Duodenal mucosa (tissue), 2 donors: ENCODE data around the gene ARHGEF25.
"Not testable (repeated sequence)": the region's sequence is repeated elsewhere in the genome, so short reads cannot be mapped to it uniquely, and the experiment has no call there.

ENCODE experiments used
- H3K27ac ChIP-seq: one replicate; pipeline ENCODE4 v1.7.0; 2013; ENCODE audit warnings: low read depth, low read length
- H3K27me3 ChIP-seq, 2 donors: one replicate each; pipeline ENCODE4 v1.7.0; 2013; ENCODE audit warnings: low read length in 2 of 2, control low read depth in 1 of 2; ENCODE audit not compliant: insufficient read depth in 2 of 2, control insufficient read depth in 1 of 2
- H3K36me3 ChIP-seq, 2 donors: one replicate each; pipeline ENCODE4 v1.7.0; 2013; ENCODE audit warnings: low read length in 2 of 2, control low read depth in 1 of 2; ENCODE audit not compliant: insufficient read depth in 2 of 2, control insufficient read depth in 1 of 2
- H3K4me1 ChIP-seq, 2 donors: one replicate each; pipeline ENCODE4 v1.7.0; 2013; ENCODE audit warnings: low read length in 2 of 2, control low read depth in 1 of 2; ENCODE audit not compliant: insufficient read depth in 2 of 2, control insufficient read depth in 1 of 2
- H3K4me3 ChIP-seq, 2 donors: one replicate each; pipeline ENCODE4 v1.7.0; 2013; ENCODE audit warnings: low read length in 2 of 2, low read depth in 1 of 2
- H3K9ac ChIP-seq, 2 donors: one replicate each; pipeline ENCODE4 v1.7.0; 2013; ENCODE audit warnings: low read length in 2 of 2, low read depth in 1 of 2
- H3K9me3 ChIP-seq, 2 donors: one replicate each; pipeline ENCODE4 v1.7.0; 2013; ENCODE audit warnings: low read length in 2 of 2, control low read depth in 1 of 2; ENCODE audit not compliant: control insufficient read depth in 1 of 2

The ARHGEF25 gene

DNA sequence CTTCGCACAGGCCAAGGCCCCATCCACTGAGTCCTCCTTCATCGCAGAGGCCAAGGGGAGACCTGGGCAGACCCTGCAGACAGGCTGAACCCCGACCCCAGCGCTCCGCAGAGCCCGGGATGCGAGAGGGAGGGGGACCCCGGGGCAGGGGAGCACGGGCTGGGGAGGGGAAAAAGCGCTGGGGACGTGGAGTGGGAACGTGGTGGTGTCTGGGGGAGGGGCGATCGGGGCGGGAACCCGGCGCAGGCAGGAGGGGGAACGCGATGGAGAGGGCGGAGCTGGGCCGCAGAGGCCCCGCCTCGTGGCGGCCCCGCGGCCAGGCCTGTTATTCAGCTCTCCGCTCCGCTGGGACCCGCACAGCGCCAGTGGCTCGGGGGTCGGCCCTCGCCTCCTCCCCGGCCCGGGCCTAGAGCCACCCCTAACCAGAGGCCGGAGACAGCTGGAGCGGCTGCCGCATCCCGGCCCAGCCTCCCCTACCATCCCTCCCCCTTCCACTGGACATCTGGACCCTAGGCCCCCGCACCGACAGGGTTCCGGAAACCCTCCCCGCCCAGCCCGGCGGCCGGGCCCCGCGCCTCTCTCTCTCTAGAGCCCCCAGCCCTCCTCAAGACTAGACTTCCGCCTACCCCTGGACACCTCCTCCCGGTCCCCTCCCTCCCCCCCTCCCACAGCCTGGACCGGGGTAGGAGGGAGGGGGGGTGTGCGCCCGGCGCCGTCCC is at the start of gene ARHGEF25:
TSS of gene ARHGEF25 (plus strand) at position 328 of the 719 bp plus-strand sequence. CDS start 460 bp downstream, outside the sequence.
- peak within 1 kb of the TSS; percentile 57 to 61 for H3K4me3 ChIP-seq
- no peaks in the 10 kb centered on the region for H3K36me3 ChIP-seq
- H3K27me3 ChIP-seq, result peaks cover 37 to 49% of the 10 kb centered on the region in 2 donors
- H3K9me3 ChIP-seq, result no peaks in the 10 kb centered on the region
- peaks cover 0 to 8% of the 10 kb centered on the region in 2 donors for H3K4me1 ChIP-seq
- H3K9ac ChIP-seq, result peak within 1 kb of the TSS in 1 of 2 donors; percentile 23
- peak within 1 kb of the TSS; percentile 32 for H3K27ac ChIP-seq

DNA sequence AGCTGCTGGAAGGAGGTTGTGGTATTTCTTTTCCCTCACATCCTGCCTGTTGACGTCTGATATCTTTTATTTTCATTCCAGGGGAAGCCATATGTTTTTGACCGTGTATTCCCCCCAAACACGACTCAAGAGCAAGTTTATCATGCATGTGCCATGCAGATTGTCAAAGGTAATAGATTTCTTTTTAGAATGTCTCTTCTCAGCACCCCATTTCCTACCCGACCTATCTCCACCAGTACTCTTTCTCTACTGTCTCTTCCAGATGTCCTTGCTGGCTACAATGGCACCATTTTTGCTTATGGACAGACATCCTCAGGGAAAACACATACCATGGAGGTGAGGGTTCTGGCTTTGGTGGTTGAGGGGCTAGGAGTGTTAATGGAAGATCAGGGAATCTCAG is 47.9 kb upstream of the ARHGEF25 start:
- H3K4me1 ChIP-seq, result no peaks in the 10 kb centered on the region
- peaks cover 0 to 5% of the 10 kb centered on the region in 2 donors for H3K27me3 ChIP-seq
- no peaks in the 10 kb centered on the region for H3K36me3 ChIP-seq
- no peak overlapping the region for H3K4me3 ChIP-seq
- no peak overlapping the region for H3K27ac ChIP-seq
- no peak overlapping the region for H3K9ac ChIP-seq
- no peaks in the 10 kb centered on the region for H3K9me3 ChIP-seq

DNA sequence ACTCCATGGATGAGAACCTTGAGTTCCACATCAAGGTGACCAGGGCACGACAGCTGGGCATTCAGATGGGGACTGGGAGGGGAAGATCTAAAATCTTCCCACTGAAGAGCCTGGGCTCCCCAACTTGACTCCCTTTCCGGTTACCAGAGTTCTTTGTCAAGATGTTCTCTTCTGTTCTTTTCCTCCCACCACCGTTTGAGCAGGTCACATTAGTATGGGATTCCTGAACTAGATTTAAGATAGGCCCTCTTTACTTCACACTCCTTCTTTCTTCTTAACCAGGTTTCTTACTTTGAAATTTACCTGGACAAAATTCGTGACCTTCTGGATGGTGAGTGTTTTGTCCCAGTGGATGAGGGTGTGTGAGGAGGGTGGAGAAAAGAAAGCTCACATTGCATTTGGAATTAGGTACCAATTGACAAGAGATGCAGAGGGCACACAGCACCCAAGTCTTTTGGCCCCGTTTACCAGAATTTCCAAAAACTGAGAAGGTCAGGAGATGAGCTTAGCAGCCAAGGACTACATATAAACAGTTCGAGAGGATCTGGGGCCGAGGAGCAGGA is 47.0 kb upstream of the ARHGEF25 start:
- Histone ChIP-seq H3K4me1 (no peaks in the 10 kb centered on the region), H3K9ac (no peak overlapping the region), H3K4me3 (no peak overlapping the region), H3K36me3 (no peaks in the 10 kb centered on the region), H3K27ac (no peak overlapping the region), H3K9me3 (no peaks in the 10 kb centered on the region), H3K27me3 (peaks cover 0 to 5% of the 10 kb centered on the region in 2 donors)

DNA sequence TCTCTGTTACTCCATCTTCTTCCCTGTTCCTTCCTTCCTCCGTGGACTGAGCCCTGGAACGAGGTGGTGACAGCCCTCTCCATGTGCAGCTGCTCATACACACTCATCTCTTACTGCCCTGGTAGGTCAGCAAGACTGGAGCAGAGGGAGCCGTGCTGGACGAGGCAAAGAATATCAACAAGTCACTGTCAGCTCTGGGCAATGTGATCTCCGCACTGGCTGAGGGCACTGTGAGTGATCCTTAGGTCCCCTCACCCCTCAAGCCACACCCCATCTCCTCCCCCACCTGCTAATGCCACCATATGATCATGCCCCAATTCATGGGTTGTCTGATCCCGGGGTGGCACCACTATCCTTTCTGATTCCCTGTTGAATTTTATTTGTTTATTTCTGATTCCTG is 42.4 kb upstream of the ARHGEF25 start:
- H3K27me3 ChIP-seq, result no peaks in the 10 kb centered on the region
- no peak overlapping the region for H3K4me3 ChIP-seq
- H3K9ac ChIP-seq, result no peak overlapping the region
- H3K4me1 ChIP-seq, result no peaks in the 10 kb centered on the region
- H3K9me3 ChIP-seq, result no peaks in the 10 kb centered on the region
- no peaks in the 10 kb centered on the region for H3K36me3 ChIP-seq
- H3K27ac ChIP-seq, result no peak overlapping the region

DNA sequence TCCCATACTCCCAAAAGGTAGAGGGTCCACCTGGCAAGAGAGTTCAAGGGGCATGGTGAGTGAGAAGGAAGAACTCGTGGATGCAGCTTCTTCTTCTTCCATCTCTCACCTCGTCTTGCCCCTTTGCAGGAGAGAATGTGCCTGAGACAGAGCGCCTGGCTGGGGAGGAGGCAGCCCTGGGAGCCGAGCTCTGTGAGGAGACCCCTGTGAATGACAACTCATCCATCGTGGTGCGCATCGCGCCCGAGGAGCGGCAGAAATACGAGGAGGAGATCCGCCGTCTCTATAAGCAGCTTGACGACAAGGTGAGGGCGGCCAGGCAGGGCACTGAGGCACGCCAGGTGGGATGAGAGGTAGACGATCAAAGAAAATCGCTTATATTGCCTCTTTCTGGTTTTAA is 41.4 kb upstream of the ARHGEF25 start:
- no peak overlapping the region for H3K27ac ChIP-seq
- H3K36me3 ChIP-seq, result no peaks in the 10 kb centered on the region
- no peaks in the 10 kb centered on the region for H3K4me1 ChIP-seq
- no peaks in the 10 kb centered on the region for H3K9me3 ChIP-seq
- no peaks in the 10 kb centered on the region for H3K27me3 ChIP-seq
- no peak overlapping the region for H3K4me3 ChIP-seq
- no peak overlapping the region for H3K9ac ChIP-seq

DNA sequence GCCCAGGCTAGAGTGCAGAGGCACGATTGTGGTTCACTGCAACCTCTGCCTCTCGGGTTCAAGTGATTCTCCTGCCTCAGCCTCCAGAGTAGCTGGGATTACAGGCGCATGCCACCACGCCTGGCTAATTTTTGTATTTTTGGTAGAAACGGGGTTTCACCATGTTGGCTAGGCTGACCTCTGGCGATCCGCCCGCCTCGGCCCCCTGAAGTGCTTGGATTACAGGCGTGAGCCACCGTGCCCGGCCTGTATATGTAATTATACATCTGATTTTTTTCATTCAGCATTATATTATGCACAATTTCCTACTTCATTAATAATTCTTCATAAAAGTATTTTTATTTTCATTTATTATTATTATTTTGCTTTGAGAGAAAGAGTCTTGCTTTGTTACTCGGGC is 40.8 kb upstream of the ARHGEF25 start:
- not testable (repeated sequence) for H3K4me3 ChIP-seq, H3K36me3 ChIP-seq, H3K27me3 ChIP-seq

DNA sequence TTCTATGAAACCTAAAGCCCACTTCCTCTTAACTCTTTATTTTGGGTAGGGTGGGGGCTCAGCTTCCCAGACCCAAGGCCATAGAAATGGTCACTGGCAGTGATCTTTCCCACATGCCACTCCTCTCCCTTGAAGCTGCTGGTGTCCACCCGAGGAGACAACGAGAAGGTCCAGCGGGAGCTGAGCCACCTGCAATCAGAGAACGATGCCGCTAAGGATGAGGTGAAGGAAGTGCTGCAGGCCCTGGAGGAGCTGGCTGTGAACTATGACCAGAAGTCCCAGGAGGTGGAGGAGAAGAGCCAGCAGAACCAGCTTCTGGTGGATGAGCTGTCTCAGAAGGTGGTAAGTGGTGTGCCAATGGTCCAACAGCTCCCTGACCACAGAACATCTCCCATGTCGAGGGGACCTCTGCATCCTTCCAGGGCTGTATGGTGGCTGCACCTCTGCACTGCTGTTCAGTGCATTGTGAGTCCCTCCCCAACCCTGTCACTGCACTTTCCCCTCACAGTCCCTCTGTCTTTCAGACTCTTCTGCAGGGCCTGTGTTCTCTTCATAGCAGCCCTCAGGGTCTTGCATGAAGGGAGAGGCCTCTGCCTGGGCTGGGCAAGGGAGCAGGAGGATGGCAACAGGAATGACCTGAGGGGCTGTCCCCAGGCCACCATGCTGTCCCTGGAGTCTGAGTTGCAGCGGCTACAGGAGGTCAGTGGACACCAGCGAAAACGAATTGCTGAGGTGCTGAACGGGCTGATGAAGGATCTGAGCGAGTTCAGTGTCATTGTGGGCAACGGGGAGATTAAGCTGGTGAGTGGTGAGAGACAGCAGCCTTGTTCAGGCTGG is 39.1 kb upstream of the ARHGEF25 start:
- Histone ChIP-seq H3K27me3 (no peaks in the 10 kb centered on the region), H3K4me3 (no peak overlapping the region), H3K36me3 (no peaks in the 10 kb centered on the region), H3K4me1 (no peaks in the 10 kb centered on the region), H3K9me3 (no peaks in the 10 kb centered on the region), H3K27ac (no peak overlapping the region), H3K9ac (no peak overlapping the region)

More for the DNA sequence above, 40.8 kb upstream of the ARHGEF25 start:
- H3K27ac ChIP-seq, H3K9ac ChIP-seq, H3K9me3 ChIP-seq, H3K4me1 ChIP-seq: not testable (repeated sequence)

DNA sequence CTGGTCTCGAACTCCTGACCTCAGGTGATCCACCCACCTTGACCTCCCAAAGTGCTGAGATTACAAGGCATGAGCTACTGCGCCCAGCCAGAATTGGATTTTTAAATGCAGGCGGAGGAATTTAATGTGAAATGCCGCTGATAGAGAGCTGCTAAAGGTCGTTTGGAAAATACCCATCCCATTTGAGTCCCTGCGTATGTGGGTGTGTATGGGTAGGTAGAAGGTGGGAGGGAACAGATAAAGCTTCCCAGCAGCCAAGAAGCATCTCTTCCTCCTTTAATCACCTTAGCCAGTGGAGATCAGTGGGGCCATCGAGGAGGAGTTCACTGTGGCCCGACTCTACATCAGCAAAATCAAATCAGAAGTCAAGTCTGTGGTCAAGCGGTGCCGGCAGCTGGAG is 36.4 kb upstream of the ARHGEF25 start:
- no peak overlapping the region for H3K4me3 ChIP-seq
- H3K27me3 ChIP-seq, result no peaks in the 10 kb centered on the region
- H3K4me1 ChIP-seq, result peaks cover 0 to 5% of the 10 kb centered on the region in 2 donors
- no peaks in the 10 kb centered on the region for H3K36me3 ChIP-seq
- H3K27ac ChIP-seq, result no peak overlapping the region
- no peaks in the 10 kb centered on the region for H3K9me3 ChIP-seq
- no peak overlapping the region for H3K9ac ChIP-seq

DNA sequence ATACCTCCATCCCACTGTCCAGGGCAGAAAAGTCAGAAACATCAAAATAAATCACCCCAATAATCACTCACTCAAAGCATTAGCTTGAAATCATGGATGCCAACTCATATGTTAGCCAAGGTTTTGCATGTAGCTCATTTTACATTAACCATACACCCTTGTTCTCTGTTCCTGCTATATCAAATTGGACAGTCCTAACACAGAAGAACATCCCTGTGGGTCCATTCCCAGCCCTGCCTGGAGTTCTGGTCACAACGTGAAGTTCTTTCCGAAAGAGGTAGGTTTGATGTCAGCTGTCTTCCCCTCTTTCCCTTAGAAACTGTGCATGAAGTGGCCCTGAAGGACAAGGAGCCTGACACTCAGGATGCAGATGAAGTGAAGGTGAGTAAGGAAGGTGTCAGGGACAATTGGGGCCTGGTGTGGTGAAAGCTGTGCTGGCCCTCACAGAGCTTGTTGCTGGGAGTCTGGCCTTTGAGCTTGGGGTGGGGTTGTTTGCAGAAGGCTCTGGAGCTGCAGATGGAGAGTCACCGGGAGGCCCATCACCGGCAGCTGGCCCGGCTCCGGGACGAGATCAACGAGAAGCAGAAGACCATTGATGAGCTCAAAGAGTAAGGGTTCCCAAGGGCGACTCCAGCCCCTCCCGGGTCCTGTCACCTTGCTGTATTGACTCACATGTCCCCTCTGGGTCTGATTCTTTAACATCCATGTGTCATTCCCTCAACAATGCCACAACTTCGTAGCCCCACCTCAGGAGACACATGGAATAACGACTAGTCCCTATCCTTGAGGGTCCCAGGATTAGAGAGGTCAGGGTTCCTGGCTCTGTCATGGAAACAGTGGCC is 35.2 kb upstream of the ARHGEF25 start:
- Histone ChIP-seq H3K4me3 (no peak overlapping the region), H3K9me3 (no peaks in the 10 kb centered on the region), H3K36me3 (no peaks in the 10 kb centered on the region), H3K4me1 (peaks cover 0 to 7% of the 10 kb centered on the region in 2 donors), H3K27me3 (no peaks in the 10 kb centered on the region), H3K27ac (no peak overlapping the region), H3K9ac (no peak overlapping the region)
